T-helper 2 cell treated with Interferon-gamma antibody and Interleukin-4, amounts not matched to agents 5 μg/mL and 100 μg/mL, for 36 hours (primary cell): ENCODE measurements around the gene MAGI1.

ENCODE experiments used
- DNase-seq: peaks from one replicate; pipeline ENCODE4 v3.0.0; 2021; ENCODE audit warnings: low spot score
- H3K27ac Mint-ChIP-seq: one replicate; pipeline ENCODE4 v1.8.0; 2021; ENCODE audit warnings: mild to moderate bottlenecking, mixed read lengths
- H3K27me3 Mint-ChIP-seq: one replicate; pipeline ENCODE4 v1.8.0; 2021; ENCODE audit warnings: low read depth, mixed read lengths
- H3K36me3 Mint-ChIP-seq: one replicate; pipeline ENCODE4 v1.8.0; 2021; ENCODE audit warnings: low read depth, mixed read lengths
- H3K4me1 Mint-ChIP-seq: one replicate; pipeline ENCODE4 v1.8.0; 2021; ENCODE audit warnings: low read depth, mixed read lengths
- H3K4me3 Mint-ChIP-seq: one replicate; pipeline ENCODE4 v1.8.0; 2022; ENCODE audit warnings: mild to moderate bottlenecking, moderate library complexity, mixed read lengths
- H3K9me3 Mint-ChIP-seq: one replicate; pipeline ENCODE4 v1.8.0; 2021; ENCODE audit warnings: mixed read lengths

MAGI1 gene

DNA sequence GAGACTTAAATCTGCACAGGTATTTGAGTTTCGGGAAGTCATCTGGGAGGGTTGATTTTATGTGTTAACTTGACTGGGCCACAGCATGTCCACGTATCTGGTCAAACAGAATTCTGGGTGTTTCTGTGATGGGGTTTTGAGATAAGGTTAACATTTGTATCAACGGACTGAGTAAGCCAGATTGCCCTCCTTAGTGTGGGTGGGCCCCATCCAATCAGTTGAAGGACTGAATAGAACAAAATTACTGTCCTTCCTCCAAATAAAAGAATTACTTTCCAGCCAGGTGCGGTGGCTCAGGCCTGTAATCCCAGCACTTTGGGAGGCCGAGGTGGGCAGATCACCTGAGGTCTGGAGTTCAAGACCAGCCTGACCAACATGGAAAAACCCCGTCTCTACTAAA is 399.3 kb downstream of the MAGI1 start:
- peaks cover 16% of the 10 kb centered on the region for H3K9me3 Mint-ChIP-seq
- H3K27me3 Mint-ChIP-seq, result no peaks in the 10 kb centered on the region
- no peak overlapping the region for H3K27ac Mint-ChIP-seq
- no peak overlapping the region for H3K4me3 Mint-ChIP-seq
- H3K36me3 Mint-ChIP-seq, result no peaks in the 10 kb centered on the region
- DNase-seq, result no peak
- H3K4me1 Mint-ChIP-seq, result no peaks in the 10 kb centered on the region

DNA sequence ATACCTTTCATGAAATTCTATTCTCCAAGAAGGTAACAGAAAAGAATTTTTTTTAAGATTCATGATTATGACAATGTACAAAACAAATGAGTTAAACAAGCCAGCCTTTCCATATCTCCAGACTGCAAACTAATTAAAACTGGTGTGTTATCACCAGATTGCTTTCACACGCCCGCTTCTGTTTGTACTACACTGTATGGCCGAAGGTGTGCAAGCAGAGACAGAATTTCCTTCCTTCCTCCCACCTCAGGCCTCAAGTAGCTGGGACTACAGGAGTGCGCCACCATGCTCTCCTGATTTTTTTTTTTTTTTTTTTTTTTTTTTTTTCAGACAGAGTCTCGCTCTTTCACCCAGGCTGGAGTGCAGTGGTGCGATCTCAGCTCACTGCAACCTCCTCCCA is 400.4 kb downstream of the MAGI1 start:
- Mint-ChIP-seq H3K27ac (no peak overlapping the region), H3K36me3 (no peaks in the 10 kb centered on the region), H3K4me3 (no peak overlapping the region), H3K9me3 (peaks cover 10% of the 10 kb centered on the region), H3K27me3 (no peaks in the 10 kb centered on the region), H3K4me1 (no peaks in the 10 kb centered on the region)
- no peak for DNase-seq

DNA sequence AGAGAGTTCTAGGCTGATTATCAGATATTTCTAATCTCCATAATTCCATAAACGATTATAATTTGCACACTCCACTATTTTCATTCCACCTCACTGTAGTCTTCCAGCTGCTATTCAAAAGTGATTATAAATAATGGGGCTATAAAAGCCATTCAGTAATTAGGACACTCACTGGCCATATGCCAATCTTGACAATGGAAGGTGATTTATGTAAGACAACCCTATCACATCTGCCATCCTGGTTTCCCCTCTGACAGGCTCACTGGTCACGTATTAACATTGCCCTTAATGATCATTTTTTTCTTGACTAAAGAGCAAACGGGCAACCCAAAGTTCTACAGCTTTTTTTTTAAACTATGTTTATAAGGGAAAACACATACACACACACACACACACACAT is 402.4 kb downstream of the MAGI1 start:
- DNase-seq, result no peak
- Mint-ChIP-seq H3K9me3 (peaks cover 10% of the 10 kb centered on the region), H3K27me3 (no peaks in the 10 kb centered on the region), H3K4me3 (no peak overlapping the region), H3K4me1 (no peaks in the 10 kb centered on the region), H3K27ac (no peak overlapping the region), H3K36me3 (no peaks in the 10 kb centered on the region)

DNA sequence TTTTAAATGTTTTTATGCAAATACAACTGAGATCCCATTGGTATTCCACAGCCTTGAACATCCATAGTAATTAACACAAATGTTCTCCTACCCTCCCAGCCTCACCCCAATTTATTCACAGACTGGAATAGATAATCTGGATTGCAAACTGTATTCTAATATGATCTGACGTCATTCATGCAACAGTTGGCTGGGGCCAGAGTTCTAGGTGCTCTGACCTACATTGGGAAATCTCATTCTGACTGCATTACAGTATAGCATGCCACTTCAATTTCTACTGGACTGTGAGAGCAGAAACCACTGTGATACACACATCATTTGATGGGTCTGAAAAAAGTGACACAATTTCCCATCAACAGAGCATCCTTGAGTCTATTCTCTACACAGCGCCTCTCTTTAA is 403.1 kb downstream of the MAGI1 start:
- Mint-ChIP-seq H3K4me3 (no peak overlapping the region), H3K36me3 (no peaks in the 10 kb centered on the region), H3K4me1 (no peaks in the 10 kb centered on the region), H3K27ac (no peak overlapping the region), H3K27me3 (no peaks in the 10 kb centered on the region), H3K9me3 (peaks cover 10% of the 10 kb centered on the region)
- DNase-seq, result no peak

DNA sequence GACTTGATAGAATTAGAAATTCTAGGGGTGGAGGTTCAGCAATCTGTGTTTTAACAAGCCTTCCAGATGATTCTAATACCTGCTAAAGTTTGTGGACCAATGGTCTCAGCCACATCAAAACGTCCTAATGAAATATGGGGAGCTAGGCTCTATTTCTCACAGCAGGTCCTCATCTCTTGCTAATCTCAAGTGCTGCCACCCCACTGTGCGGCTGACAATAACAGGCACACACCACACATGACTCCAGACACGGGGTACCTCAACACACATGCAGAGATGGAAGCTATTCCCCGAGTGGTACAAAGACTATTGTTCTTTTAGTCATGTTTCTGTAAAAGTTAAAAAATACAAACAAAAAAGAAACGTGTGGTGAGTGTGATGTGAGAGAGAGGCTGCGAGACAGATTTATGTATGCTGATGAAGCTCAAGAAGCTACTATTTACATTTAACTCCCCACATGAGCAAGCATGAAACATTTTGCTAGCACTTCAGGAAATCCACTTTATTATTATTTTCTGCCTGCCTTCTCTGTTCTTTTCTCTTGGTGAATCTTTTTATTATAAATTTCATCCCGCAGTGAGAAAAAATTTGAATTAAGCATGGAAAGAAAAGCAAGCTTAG is 405.6 kb downstream of the MAGI1 start:
- H3K27me3 Mint-ChIP-seq, result no peaks in the 10 kb centered on the region
- H3K36me3 Mint-ChIP-seq, result no peaks in the 10 kb centered on the region
- H3K27ac Mint-ChIP-seq, result no peak overlapping the region
- H3K9me3 Mint-ChIP-seq, result no peaks in the 10 kb centered on the region
- no peak for DNase-seq
- no peak overlapping the region for H3K4me3 Mint-ChIP-seq
- H3K4me1 Mint-ChIP-seq, result no peaks in the 10 kb centered on the region

DNA sequence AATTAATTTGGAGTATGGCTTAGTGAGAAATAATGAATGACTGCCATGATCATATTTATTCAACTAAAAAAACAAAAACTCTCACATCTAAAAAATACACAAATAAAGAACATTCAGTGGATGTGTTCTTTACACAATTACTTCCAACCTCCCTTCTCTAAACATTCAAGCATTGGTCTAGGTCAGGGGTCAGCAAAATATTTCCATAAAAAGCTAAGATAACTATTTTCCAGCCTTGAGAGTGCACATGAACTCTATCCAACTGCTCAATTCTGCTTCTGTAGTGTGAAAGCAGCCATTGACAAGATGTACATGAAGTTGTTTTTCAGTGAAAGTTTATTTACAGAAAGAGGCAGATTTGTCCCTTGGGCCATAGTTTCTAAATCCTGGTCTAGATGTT is 406.3 kb downstream of the MAGI1 start:
- H3K4me3 Mint-ChIP-seq, result no peak overlapping the region
- H3K27ac Mint-ChIP-seq, result no peak overlapping the region
- no peaks in the 10 kb centered on the region for H3K36me3 Mint-ChIP-seq
- H3K9me3 Mint-ChIP-seq, result no peaks in the 10 kb centered on the region
- H3K27me3 Mint-ChIP-seq, result no peaks in the 10 kb centered on the region
- DNase-seq, result no peak
- no peaks in the 10 kb centered on the region for H3K4me1 Mint-ChIP-seq

DNA sequence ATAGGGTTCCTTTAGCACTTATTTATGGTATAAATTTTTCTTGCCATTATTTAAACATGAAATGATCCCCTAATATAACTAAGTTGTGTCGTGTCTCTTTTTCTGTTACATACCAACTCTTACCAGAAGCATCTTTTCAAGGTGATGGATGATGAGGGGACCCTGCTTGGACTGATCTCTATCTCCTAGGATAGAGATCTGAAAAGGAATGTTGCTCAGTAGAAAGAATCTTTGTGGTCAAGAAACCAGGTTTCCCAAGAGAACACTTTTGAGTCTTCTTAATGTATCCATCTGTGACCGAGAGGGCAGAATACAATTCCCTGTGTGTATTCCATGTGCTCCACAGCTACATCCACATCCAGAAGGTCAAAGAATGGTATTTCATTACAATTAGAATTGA is 409.7 kb downstream of the MAGI1 start:
- Mint-ChIP-seq H3K9me3 (no peaks in the 10 kb centered on the region), H3K27me3 (no peaks in the 10 kb centered on the region), H3K4me3 (no peak overlapping the region), H3K27ac (no peak overlapping the region), H3K36me3 (no peaks in the 10 kb centered on the region), H3K4me1 (no peaks in the 10 kb centered on the region)
- no peak for DNase-seq

DNA sequence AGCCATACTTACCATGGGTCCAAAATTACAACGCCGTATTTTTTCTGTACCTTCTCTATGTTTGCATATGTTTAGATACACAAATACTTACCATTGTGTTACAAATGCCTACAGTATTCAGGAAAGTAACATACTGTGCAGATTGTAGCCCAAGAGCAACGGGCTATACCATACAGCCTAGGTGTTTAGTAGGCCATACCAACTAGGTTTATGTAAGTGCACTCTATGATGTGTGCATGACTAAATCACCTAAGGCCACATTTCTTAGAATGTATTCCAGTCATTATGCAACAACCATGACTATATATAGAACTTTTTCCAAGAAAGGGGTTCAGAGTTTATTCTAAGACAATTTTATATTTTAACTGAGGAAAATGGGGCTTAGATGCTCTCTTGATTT is 411.7 kb downstream of the MAGI1 start:
- no peaks in the 10 kb centered on the region for H3K4me1 Mint-ChIP-seq
- H3K36me3 Mint-ChIP-seq, result no peaks in the 10 kb centered on the region
- H3K27me3 Mint-ChIP-seq, result no peaks in the 10 kb centered on the region
- no peak overlapping the region for H3K4me3 Mint-ChIP-seq
- DNase-seq, result no peak
- no peaks in the 10 kb centered on the region for H3K9me3 Mint-ChIP-seq
- no peak overlapping the region for H3K27ac Mint-ChIP-seq

DNA sequence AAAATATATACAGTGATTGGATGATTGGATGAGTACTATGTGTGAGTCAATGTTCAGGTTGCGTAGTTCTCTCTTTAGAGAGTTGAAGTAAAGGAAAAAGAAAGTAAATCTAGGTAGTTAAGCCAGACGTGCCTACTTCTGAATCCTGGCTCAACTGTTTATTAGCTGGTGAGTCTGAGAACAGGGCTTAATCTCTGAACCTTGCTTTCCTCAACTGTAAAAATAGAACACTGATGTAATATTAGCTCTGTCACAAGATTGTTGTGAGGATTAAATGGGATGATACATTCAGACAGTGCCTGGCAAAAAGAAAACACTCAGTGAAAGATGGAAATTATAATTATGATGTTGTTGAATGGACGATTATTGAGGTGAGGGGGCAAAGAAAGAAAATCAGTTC is 413.4 kb downstream of the MAGI1 start:
- no peak overlapping the region for H3K27ac Mint-ChIP-seq
- H3K36me3 Mint-ChIP-seq, result no peaks in the 10 kb centered on the region
- no peak overlapping the region for H3K4me3 Mint-ChIP-seq
- H3K4me1 Mint-ChIP-seq, result no peaks in the 10 kb centered on the region
- no peaks in the 10 kb centered on the region for H3K9me3 Mint-ChIP-seq
- no peaks in the 10 kb centered on the region for H3K27me3 Mint-ChIP-seq
- no peak for DNase-seq

DNA sequence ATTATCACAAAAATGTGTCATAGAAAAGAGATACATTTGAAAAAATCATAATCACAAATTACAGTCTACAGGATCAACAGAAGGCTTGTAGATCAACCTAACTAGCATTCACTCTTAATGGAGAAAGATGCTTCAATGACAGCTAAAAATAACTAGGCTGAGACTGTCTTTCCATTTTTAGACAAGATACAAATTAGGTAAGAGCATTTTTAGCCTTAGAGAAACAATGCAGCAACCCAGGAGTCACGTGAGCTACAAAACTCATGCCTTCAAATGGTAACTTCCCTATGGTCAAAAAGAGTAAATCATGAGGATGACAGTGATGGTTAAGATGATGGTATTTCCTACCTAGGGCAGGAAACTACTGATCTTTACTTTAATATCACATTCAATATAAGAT is 415.4 kb downstream of the MAGI1 start:
- DNase-seq, result no peak
- H3K9me3 Mint-ChIP-seq, result no peaks in the 10 kb centered on the region
- no peaks in the 10 kb centered on the region for H3K36me3 Mint-ChIP-seq
- no peaks in the 10 kb centered on the region for H3K27me3 Mint-ChIP-seq
- no peak overlapping the region for H3K4me3 Mint-ChIP-seq
- H3K27ac Mint-ChIP-seq, result no peak overlapping the region
- H3K4me1 Mint-ChIP-seq, result no peaks in the 10 kb centered on the region

DNA sequence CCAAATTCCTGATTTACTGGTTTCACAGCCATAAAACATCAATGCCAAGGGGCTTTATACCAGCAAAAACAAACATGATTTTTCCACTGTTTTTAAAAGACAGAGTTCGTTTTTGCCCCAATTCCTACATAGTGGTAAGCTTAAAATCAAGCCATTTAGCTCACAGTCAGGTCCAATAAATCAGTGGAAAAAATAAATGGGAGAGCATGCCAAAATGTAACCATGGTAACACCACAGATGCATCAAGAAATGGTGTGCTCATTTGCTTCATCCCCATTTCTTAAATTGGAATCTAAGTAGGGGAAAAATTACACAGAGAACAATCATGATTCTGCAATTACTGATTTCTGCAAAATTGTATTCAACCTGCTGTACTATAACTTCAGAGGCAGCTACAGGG is 418.8 kb downstream of the MAGI1 start:
- DNase-seq, result no peak
- Mint-ChIP-seq H3K27ac (no peak overlapping the region), H3K4me3 (no peak overlapping the region), H3K4me1 (no peaks in the 10 kb centered on the region), H3K36me3 (no peaks in the 10 kb centered on the region), H3K9me3 (no peaks in the 10 kb centered on the region), H3K27me3 (no peaks in the 10 kb centered on the region)

DNA sequence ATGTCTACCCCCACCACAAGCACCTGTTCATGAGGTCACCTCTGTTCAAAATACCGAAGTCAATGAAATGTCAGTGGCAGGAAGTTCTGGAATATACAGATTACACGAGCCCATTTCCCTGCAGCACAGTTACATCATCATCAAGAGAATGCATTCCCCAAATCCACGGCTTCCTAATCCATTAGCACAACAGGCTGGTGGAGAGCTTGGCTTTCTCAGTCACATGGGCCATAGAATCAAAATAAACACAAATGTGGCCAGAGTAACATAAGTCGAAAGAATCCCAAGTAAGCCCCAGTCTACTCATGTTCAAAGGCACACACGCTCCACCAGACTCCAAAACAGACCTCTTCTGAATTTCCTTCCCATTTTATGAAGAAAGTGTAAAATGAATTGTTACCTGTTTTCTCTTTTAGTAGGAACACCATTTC is 419.3 kb downstream of the MAGI1 start:
- H3K4me3 Mint-ChIP-seq, result no peak overlapping the region
- no peak for DNase-seq
- H3K36me3 Mint-ChIP-seq, result no peaks in the 10 kb centered on the region
- no peaks in the 10 kb centered on the region for H3K27me3 Mint-ChIP-seq
- no peaks in the 10 kb centered on the region for H3K9me3 Mint-ChIP-seq
- H3K4me1 Mint-ChIP-seq, result no peaks in the 10 kb centered on the region
- no peak overlapping the region for H3K27ac Mint-ChIP-seq

DNA sequence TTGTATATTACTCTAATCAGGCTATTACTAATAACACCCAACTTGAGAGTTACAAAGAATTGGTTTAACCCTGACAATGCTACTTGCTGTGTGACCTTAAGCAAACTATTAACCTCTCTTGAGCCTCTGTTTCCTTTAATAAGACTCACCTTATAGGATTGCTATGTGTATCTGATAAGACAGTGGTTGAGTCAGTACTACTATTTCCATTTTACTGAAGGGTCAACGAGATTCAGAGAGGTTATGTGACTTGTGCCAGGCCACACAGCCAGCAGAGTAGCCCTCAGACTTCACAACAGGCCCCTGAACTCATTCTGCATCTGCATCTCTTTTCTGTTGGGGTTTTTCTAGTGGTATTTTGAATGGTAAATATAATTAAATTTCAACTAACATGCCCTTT is 420.1 kb downstream of the MAGI1 start:
- Mint-ChIP-seq H3K27me3 (no peaks in the 10 kb centered on the region), H3K27ac (no peak overlapping the region), H3K36me3 (no peaks in the 10 kb centered on the region), H3K9me3 (no peaks in the 10 kb centered on the region), H3K4me1 (no peaks in the 10 kb centered on the region), H3K4me3 (no peak overlapping the region)
- no peak for DNase-seq

DNA sequence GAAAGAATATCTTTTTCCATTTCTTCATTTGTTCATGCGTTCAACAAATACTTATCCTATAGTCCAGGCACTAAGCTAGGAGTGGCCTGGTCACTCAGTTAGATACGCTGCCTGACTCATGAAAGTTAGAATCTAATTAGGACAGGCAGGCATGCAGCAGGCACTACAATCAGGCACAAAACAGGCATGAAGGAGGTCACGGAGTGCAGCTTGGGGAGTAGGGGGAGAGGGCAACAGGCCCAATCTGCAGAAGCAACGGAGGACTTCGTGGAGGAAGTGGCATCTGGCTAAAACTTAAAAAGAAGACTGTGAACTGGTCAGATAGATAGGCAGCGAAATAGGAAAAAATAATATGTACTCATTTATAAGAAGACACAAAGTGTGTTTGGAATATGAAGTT is 420.9 kb downstream of the MAGI1 start:
- no peak overlapping the region for H3K27ac Mint-ChIP-seq
- H3K4me3 Mint-ChIP-seq, result no peak overlapping the region
- H3K4me1 Mint-ChIP-seq, result no peaks in the 10 kb centered on the region
- no peaks in the 10 kb centered on the region for H3K36me3 Mint-ChIP-seq
- DNase-seq, result no peak
- H3K27me3 Mint-ChIP-seq, result no peaks in the 10 kb centered on the region
- no peaks in the 10 kb centered on the region for H3K9me3 Mint-ChIP-seq

DNA sequence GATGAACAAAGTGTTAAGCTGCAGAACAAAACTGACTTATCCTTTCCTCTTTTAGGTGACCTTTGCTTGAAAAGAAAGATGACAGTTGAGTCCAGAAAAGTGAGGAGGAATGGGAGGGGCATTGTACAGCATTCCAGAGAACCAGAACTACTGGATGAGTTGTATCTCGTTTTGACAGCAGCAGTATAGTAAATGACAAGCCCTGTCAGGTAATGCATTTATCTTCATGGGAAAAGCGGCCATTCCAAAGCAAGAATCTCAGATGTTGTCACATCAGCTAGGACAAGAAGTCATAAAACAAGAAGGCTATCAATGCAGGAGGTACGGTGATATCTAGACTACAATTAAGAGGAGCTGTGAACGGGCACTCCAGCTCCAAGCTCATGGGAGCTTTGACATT is 421.5 kb downstream of the MAGI1 start:
- no peaks in the 10 kb centered on the region for H3K9me3 Mint-ChIP-seq
- DNase-seq, result no peak
- H3K36me3 Mint-ChIP-seq, result no peaks in the 10 kb centered on the region
- H3K27me3 Mint-ChIP-seq, result no peaks in the 10 kb centered on the region
- no peaks in the 10 kb centered on the region for H3K4me1 Mint-ChIP-seq
- no peak overlapping the region for H3K4me3 Mint-ChIP-seq
- H3K27ac Mint-ChIP-seq, result no peak overlapping the region
